Activated T-cell treated with anti-CD3 and anti-CD28 coated beads for 4 hours (primary cell): ENCODE data around the gene NRBF2.
"Not testable (repeated sequence)": the region's sequence is repeated elsewhere in the genome, so short reads cannot be mapped to it uniquely, and the experiment has no call there.

Experiments
- DNase-seq: peaks from one replicate; pipeline ENCODE4 v3.0.0-alpha.2; 2020

Gene NRBF2

DNA sequence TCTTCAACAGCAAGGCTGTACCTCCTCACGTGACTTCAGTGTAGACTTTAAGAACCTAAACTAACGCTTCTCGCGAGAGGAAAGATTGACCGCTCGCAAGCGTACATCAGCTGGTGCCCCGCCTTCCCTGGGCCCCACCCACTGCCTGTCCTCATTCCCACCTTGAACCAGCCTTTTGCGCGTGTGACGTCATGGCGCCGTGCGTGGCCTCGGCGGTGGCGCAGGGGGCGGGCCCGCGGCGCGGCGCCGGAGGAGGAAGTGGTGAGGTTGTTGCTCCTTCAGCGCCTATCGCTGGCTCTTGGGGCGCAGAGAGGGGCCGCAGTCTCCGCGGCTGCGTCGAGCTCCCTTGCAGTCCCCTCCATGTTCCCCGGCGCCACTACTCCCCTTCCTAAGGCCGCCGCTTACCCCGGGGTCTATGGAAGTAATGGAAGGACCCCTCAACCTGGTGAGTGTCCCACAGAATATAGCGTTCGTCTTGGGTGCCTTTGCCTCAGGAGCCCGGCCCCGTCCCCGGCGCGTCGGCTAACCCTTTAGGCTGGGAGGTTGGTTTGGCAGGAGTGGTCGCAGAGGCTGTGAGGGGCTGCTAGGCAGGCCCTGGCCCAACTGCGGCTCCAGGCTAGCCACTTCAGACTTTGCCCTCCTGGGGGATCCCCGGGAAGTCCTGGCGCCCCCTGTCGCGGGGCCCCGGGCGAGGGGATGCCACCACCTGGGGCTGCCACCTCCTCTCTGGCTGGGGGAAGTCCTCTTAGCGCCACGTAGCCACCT is at the start of gene NRBF2:
NRBF2 (plus strand) TSS at position 273 of the 765 bp plus-strand sequence; CDS start at position 416, 143 bp downstream.
- peak; percentile 96 for DNase-seq

DNA sequence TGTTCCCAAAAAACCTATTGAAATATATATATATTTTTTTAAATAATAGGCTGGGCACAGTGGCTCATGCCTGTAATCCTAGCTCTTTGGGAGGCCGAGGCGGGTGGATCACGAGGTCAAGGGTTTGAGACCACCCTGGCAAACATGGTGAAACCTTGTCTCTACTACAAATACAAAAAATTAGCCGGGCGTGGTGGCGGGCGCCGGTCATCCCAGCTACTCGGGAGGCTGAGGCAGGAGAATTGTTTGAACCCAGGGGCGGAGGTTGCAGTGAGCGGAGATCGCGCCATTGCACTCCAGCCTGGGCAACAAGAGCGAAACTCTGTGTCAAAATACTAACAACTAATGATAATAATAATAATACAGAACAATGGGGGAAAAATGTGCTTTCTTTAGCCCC is 49.7 kb upstream of the NRBF2 start:
- DNase-seq: not testable (repeated sequence)

DNA sequence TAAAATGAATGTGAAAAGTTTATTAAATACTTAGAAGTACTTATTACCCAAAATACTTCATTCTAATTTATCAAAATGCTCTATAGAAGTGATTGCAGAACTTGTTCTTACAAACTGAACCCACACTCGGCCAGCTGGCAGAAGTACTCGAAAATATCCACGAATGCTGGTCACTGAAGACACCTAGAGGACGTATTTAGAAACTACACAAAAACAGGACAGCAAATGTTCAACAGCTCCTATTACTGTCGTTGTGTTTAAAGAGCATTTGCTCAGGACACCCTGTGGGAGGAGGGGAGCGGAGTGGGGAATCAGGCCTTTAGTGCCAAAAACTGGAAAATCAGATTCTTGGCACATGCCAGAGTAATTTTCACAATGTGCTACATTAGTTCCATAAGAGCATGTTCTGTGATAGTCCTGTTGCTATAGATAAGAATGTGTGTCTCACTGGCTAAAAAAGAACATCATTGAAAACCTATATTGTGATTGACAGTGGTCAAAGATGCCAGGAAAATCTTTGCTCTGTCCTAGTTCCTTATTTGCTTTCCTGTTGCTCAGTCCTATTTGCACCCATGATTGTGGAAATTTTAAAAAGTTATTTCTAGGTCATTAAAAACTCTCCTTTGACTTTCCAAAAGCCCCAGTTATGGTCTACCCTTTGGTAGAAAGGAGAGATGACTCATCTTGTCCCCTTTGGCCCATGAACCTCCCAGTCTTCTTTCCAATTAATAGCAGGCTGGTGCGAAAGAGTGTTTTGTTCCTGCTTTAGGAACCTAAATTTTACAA is 49.0 kb upstream of the NRBF2 start:
- DNase-seq: peak; percentile 11

DNA sequence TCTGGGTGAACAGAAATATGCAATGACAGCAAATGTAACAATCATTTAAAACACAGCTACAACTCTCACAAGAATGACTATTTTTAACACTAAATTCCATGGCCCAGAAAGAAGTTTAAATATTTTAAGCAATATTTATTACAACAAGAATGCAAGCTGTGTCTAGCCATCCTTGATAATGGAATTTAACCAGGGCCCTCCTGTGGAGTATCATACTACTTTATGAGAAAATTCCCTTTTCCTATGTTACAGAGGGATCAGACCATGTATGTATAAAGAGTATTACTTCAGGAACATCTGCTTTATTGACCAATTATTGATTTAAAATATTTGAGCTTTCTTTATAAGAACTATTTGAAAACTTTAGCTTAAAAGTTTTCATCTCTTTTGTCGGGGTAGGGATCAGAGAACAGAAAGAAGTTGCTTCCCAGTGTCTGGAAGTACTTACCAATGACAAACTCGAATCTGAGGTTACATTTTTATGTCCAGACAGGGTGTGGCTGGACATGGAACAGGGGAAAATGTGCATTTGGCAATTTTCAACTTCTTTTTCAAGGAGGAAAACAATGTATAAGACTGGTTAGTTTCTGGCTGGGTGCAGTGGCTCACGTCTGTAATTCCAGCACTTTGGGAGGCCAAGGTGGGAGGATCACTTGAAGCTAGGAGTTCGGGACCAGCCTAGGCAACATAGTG is 48.3 kb upstream of the NRBF2 start:
- no peak for DNase-seq

DNA sequence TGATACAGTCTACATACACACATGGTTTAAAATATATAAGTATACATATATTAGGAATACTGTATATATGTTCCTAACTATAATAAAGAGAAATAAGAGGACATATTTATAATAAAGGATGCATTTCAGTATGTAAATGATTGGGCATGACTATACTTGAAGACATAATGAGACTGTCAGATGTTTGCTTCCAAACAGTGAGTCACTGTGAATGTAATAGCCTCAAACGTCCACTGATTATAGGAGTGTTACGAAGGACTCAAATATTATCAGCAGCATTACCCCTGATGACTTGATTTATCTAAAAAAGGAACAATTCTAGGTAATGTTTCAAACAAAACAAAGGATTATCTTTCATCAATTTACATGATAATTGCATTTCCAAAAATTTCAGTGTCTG is 39.9 kb upstream of the NRBF2 start:
- DNase-seq: no peak

DNA sequence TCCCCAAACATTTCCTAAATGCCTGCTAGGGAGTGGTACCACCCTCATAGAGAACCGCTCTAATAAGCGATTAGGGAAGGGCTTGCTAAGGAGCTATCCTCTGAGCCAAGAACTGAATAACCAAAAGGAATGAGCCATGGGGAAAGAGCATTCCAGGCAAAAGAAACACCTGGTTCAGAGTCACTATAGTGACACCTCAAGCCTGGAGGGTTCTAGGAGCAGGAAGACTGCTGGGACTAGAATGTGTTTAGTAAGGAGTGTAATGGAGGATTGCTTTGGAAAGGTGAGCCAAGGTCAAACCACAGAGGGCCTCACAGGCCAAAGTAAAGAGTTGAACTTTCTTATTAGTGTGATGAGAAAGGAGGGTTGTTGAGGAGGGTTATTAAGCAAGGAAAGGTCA is 38.7 kb upstream of the NRBF2 start:
- DNase-seq: no peak

DNA sequence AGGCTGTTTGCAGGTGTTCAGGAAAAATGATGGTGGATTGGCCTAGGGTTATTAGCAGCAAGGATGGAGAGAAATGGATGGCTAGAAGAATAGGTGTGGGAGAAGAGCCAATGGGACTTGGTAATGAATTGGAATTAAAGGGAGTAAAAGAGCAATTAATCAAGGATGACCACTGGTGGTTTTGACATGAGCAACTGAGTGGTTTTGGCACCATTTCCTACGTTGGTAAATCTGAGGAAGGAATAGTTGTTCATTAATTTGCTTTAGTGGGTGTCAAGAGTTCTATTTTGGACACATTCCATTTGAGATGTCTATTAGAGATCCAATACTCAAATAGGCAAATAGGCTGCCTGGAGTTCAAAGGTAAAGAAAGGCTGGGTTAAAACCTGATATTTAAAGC is 38.2 kb upstream of the NRBF2 start:
- no peak for DNase-seq

DNA sequence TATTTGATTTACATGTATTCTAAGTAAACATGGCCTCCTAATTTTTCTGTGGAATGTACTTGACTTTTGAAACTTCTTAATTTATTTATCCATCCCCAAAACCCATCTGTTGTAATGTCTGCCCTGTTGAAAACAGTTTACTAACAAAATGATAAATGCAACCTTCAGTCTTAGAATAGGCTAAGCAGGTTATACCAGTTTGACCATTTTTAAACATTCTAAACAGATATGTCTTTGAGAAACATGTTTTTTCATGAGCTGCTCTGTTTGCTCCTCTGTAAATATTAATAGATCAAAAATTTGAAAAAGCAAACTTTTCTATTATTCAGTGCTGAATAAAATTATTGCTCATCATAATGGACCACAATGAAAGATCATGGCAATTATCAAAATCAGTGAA is 33.4 kb upstream of the NRBF2 start:
- DNase-seq: no peak

DNA sequence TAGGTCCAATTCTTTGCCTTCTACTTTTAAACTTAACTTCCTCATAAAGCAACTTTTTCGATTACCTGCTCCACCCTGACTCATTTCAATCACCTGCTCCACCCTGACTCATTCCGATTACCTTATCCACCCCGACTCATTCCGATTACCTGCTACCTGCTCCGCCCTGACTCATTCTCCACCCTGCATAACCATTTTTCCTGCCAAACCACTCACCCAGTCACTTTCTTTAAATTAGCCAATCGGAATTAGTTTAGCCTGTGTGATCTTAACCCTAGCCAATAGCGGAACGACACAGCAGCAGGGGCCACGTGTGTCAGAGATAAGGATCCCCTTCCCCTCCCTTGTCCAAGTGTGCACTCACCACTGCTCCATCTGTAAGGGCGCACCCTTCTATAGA is 32.0 kb upstream of the NRBF2 start:
- not testable (repeated sequence) for DNase-seq

DNA sequence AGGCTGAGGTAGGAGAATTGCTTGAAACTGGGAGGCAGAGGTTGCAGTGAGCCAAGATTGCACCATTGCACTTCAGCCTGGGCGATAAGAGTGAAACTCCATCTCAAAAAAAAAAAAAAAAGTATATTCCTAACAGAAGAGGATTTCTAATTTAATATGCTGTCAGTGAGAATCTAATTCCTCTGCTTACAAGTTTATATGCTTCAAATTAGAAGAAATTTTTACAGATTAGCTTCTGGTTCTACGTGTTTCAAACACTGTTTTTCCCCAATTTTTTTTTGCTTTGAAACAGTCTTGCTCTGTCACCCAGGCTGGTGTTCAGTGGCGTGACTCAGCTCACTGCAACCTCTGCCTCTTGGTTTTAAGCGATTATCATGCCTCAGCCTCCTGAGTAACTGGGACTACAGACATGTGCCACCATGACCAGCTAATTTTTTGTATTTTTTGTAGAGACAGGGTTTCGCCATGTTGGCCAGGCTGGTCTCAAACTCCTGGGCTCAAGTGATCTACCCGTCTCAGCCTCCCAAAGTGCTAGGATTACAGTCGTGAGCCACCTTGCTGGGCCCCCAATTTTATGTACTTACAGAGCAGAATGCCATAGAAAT is 30.7 kb upstream of the NRBF2 start:
- DNase-seq: not testable (repeated sequence)

DNA sequence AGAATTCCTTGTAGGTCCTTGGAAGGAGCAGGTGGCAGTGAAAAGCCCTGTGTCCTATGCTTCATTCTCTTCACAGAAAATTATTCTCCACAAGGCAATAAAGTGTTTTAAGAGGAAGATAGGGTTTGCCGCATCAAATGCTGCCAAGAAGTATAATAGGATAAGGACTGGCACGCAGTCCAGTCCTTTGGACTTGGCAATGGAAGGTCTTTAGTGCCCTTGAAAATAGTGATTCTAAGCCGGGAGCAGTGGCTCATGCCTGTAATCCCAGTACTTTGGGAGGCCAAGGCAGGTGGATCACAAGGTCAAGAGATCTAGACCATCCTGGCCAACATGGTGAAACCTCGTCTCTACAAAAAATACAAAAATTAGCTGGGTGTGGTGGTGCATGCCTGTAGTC is 29.9 kb upstream of the NRBF2 start:
- not testable (repeated sequence) for DNase-seq

DNA sequence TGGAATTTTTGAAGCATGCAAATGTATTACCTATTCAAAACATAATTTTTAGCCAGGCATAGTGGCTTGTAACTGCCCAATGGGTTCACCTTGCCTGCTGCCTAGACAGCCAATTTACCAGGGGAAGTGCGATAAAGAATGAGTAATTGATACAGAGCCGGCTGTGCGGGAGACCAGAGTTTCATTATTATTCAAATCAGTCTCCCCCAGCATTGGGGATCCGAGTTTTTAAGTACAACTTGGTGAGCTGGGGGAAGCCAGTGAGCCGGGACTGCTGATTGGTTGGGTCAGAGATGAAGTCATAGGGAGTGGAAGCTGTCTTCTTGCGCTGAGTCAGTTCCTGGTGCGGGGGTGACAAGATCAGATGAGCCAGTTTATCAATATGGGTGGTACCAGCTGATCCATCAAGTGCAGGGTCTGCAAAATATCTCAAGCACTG is 29.1 kb upstream of the NRBF2 start:
- peak; percentile 8 for DNase-seq

DNA sequence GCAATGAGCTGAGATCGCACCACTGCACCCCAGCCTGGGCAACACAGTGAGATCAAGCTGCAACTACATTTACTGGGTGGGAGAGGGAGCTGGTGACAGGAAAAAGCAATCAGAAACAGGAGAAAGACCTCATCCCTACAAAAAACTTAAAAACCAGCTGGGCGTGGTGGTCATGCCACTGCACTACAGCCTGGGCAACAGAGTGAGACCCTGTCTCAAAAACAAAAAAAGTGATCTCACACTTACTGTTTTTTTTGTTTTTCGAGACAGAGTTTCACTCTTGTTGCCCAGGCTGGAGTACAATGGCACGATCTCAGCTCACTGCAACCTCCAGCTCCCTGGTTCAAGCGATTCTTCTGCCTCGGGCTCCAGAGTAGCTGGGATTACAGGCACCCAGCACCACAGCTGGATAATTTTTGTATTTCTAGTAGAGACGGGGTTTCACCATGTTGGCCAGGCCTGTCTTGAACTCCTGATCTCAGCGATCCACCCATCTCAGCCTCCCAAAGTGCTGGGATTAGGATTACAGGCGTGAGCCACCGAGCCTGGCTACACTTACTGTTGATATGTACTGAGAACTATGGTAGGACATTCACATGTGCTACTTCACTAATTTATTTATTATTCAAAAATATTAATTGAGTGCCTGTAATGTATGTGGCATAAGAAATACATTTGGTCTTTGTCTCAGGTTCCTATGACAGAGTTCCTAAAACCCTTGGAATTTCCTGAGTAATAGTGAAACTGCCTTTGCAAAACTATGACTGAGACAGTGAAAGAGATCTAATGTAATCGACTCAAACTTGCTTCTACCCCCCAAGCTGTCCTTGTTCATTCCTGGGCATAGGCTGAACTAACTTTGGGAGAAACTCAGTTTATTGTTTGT is 27.7 kb upstream of the NRBF2 start:
- no peak for DNase-seq

DNA sequence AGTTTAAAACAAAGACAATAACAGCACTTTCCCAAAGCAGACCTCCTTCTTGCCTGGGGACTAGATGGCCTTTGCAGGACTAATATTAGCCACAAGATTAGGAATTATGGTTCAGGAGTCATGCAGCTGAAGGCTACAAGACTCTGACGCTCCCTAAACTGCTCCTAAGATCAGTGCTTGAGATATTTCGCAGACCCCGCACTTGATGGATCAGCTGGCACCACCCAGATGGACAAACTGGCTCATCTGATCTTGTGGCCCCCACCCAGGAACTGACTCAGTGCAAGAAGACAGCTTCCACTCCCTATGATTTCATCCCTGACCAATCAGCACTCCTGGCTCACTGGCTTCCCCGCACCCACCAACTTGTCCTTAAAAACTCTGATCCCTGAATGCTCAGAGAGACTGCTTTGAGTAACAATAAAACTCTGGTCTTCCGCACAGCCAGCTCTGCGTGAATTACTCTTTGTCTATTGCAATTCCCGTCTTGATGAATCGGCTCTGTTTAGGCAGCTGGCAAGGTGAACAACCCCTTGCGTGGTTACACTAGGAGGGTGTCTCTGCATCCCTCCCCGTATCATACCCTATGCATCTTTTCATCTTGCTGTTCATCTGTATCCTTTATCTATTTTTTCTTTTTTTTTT is 26.9 kb upstream of the NRBF2 start:
- DNase-seq: no peak

DNA sequence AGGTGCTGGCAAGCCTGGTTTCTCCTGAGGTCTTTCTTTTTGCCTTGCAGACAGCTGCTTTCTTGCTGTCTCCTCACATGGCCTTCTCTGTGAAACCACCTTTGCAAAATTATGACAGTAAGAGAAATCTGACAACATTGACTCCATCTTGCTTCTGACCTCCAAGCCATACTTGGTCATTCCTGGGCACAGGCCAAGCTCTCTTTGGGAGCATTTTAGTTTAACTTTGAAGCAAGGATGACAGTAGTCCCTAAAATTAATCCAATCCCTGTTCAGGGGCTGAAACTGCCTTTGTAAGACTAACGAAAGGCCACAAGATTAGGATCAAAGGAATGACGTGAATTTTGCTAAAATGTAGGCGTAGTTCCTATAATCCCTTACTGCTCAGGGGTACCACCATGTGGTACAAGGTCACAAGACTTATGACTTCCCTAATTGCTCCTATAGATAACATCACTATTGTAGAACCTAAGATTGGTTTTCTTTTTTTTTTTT is 25.1 kb upstream of the NRBF2 start:
- DNase-seq: no peak

DNA sequence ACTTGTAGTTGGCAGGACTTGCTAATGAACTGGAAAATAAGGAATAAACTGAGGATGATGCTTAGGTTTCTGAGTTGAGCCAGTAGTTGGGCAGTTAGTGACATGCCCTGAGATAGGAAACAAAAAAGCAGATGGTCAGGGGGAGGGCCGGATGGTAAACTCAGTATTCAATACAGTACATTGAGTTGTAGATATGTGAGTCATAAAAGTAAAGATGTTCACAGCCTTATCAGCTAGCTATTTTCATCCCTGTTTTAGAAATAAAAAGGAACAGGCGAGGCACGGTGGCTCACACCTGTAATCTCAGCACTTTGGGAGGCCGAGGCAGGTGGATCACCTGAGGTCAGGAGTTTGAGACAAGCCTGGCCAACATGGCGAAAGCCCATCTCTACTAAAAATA is 22.2 kb upstream of the NRBF2 start:
- no peak for DNase-seq

DNA sequence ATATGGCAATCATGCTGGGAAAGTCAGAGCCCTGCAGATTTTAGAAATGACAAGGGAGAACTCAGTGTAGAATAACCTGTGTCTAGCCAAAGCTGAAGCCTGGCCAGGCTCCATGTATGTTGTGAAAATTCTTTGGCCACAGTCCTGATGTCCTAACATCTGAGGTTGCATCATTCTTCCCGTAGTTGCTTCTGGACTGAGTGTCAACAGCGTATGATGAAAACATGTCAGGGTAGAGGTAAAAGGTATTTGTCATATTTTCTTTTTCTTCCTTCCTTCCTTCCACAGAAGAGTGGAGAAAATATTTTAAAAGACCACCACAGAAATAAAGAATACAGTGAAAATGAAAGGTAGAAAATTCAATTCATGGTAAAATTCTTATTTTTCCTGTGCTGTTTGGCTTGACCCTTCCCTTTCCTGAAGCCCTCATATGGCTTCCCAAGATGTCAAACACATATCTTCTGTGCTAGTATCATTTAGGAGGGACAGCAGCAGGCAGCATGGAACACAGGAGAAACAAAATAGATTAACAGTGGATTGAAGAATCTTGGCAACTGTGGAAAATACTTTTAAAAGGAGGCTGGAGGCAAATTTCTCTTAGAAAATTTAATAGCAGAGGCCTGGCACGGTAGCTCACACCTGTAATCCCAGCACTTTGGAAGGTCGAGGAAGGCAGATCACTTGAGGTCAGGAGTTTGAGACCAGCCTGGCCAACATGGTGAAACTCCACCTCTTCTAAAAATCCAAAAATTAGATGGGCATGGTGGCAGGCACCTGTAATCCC is 18.9 kb upstream of the NRBF2 start:
- DNase-seq: no peak

DNA sequence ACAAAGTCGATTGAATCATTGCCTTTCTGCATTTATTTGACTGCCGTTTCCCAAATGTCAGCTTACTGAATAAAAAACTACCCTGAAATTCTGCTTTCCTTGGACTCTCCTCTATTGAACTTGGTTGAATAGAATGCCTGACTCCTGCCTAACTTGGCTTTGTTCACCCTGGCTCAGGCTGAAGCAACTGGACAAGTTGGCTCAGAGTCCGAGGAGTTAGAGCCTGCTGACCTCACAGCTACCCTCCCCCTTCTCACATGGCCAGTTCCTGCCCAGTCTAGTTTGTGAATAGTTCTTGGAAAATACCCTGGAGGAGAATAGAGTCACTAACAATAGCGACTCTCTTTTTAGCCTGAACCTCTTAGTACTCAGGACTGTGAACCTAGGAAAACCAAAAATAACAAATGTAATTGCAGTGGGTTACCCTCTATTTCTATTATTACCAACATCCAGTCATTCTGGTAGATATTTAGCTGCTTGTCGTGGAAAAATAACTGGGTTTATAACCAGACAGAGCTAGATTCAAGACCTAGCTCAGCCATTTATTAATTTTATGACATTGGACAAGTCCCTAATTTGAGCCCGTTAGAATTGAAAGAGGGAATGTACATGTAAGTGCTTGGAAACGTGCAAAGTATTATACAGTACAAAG is 17.3 kb upstream of the NRBF2 start:
- no peak for DNase-seq

DNA sequence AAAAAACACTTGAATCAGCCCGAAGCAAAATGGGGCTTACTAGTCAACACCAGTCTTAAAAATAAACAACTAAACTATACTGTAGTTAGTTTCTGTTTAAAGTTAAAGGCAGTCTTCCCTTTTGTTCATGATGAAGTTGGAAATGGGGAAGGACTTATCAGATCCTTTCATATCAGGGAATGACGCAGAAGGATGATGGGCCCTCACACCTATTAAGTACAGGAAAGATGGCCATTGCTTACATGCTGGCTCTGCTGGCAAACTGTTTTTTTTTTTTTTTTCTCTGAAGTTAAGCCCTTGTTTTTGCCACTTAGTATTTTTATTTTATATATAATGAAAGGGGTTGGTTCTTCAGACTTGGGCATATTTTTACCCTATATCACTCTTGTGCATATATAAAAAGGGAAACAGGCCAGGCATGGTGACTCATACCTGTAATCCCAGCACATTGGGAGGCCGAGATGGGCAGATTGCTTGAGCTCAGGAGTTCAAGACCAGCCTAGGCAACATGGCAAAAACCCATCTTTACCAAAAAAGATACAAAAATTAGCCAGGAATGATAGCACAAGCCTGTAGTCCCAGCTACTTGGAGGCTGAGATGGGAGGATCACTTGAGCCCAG is 16.6 kb upstream of the NRBF2 start:
- no peak for DNase-seq

DNA sequence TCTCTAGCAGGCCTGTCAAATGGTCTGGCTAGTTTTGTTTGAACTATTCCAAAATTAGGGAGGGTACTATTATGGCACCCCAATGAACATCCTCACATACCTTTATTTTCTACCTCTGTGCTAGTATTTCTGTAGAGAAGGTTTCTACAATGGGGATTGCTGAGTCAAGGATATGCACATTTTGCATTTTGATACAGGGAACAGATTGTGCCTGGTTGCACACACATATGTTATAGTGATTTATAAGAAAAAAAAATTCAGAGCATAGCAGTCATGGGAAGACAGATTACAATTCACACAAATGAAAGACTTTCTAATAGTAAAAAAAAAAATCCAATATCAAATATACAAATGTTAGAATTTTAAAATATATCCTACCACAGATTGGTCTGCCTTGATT is 14.1 kb upstream of the NRBF2 start:
- no peak for DNase-seq
